Stimulated activated CD4-positive, alpha-beta T cell treated with anti-CD3 and anti-CD28 coated beads, Interleukin-4, amount 100 ng/mL, for 24 hours (primary cell): Measurements from ENCODE around the gene DOCK6.

ENCODE experiments used
- DNase-seq: peaks from one replicate; pipeline ENCODE4 v3.0.0-alpha.2; 2020

Gene DOCK6

GRCh38 chr19:11210656-11210928, 51.7 kb downstream of the DOCK6 start:
- DNase-seq, result no peak

- DNase-seq, result no peak
Measured at GRCh38 chr19:11209839-11210655, 52.3 kb downstream of the DOCK6 start.

- no peak for DNase-seq
Measured at GRCh38 chr19:11208561-11209471, 53.5 kb downstream of the DOCK6 start.

- no peak for DNase-seq
Measured at GRCh38 chr19:11205939-11206570, 56.3 kb downstream of the DOCK6 start.

GRCh38 chr19:11204943-11205349, 57.4 kb downstream of the DOCK6 start:
- no peak for DNase-seq

GRCh38 chr19:11204076-11204602, 58.2 kb downstream of the DOCK6 start:
- no peak for DNase-seq

- DNase-seq, result peak; percentile 37
Measured at GRCh38 chr19:11203194-11204075, 58.9 kb downstream of the DOCK6 start.

- DNase-seq, result no peak
Measured at GRCh38 chr19:11202488-11203193, 59.7 kb downstream of the DOCK6 start.

- no peak for DNase-seq
Measured at GRCh38 chr19:11201791-11202190, 60.5 kb downstream of the DOCK6 start.

- DNase-seq, result no peak
Measured at GRCh38 chr19:11200931-11201330, 61.4 kb downstream of the DOCK6 start.

- no peak for DNase-seq
Measured at GRCh38 chr19:11200015-11200574, 62.2 kb downstream of the DOCK6 start.

GRCh38 chr19:11199517-11199916, 62.8 kb downstream of the DOCK6 start:
- DNase-seq, result no peak

GRCh38 chr19:11198769-11199424, 63.4 kb downstream of the DOCK6 start:
- DNase-seq, result no peak

- no peak for DNase-seq
Measured at GRCh38 chr19:11198175-11198534, 64.2 kb downstream of the DOCK6 start.

- DNase-seq, result peak; percentile 70
Measured at GRCh38 chr19:11197291-11198174, 64.8 kb downstream of the DOCK6 start, which contains the start of gene KANK2. Gene KANK2 (minus strand): TSS chr19:11197545. CDS start chr19:11194511, 3,034 bp downstream.

GRCh38 chr19:11196406-11197287, 65.7 kb downstream of the DOCK6 start:
- no peak for DNase-seq

- DNase-seq, result no peak
Measured at GRCh38 chr19:11195681-11196080, 66.6 kb downstream of the DOCK6 start.
